ENCODE data around the gene FBXO9. TPM values are rescaled to one million over a fixed set of nuclear protein-coding genes. Genes with fewer than 3 reads are reported as not detected.

FBXO9 gene
- total and polyA plus RNA-seq, 2 of the 8 experiments (the other 6 are each of a cell fraction or from before 2014, with no cell fraction given) = 41.3 to 50.9 TPM

GRCh38 chr6:53064726-53065265, 408 bp upstream of the FBXO9 start:
- no peaks in the 10 kb centered on the region for H3K9me3 ChIP-seq (ENCODE audit: insufficient read depth in 2 of 2, low read depth in 1 of 2, low read length in 1 of 2)
- H2BK12ac ChIP-seq (ENCODE audit: low read depth, low read length) = no peak overlapping the region
- ChIA-PET CTCF (ENCODE audit: partially characterized antibody) (interaction anchor here (1.3 kb wide), 1 partner anchor 372 kb away, joined by 3 read pairs; no protein-coding TSS in a partner anchor), POLR2A (ENCODE audit: partially characterized antibody) (no interaction called here)
- H4K5ac ChIP-seq (ENCODE audit: insufficient read length, low read depth, low read length) = no peak overlapping the region
- H3K36me3 ChIP-seq (ENCODE audit: control insufficient read depth in 2 of 4, insufficient read depth in 4 of 4, low read length in 3 of 4) = no peaks in the 10 kb centered on the region
- no peak overlapping the region for H2BK120ac ChIP-seq (replicated peaks; ENCODE audit: low read depth, low read length)
- peaks cover 0 to 5% (median 3%) of the 10 kb centered on the region in 4 experiments; a peak in 3 of 7 replicates for H3K4me1 ChIP-seq (replicated peaks in 1 of 4; ENCODE audit: control insufficient read depth in 3 of 4, insufficient read depth in 4 of 4, low read length in 3 of 4)
- H3K4me2 ChIP-seq (ENCODE audit: insufficient read depth in 1 of 2, low read depth in 2 of 2, low read length in 2 of 2) = peak overlapping the region; percentile 91 to 96
- 0 out of 2 replicates have a peak overlapping the region, but pooled peaks have one; percentile 47 for H3K27ac ChIP-seq (ENCODE audit: low read depth, low read length)
- H2AK5ac ChIP-seq (ENCODE audit: low read depth, low read length) = no peak overlapping the region
- H3K79me2 ChIP-seq (ENCODE audit: control insufficient read depth in 1 of 2, insufficient read depth in 2 of 2, low read length in 2 of 2) = peaks cover 0 to 4% of the 10 kb centered on the region in 2 experiments; a peak in 2 of 4 replicates
- no peak overlapping the region for H3K23ac ChIP-seq (ENCODE audit: insufficient read length)
- no peaks in the 10 kb centered on the region for H3K27me3 ChIP-seq (replicated peaks in 1 of 4; ENCODE audit: control insufficient read depth in 3 of 4, extremely low read depth in 1 of 4, insufficient read depth in 3 of 4, low read length in 3 of 4)
- 2% methylated on average over 26 of the region's 26 CpGs; no CpG with 5 or more reads in 1 of the 2 experiments for WGBS, 2 experiments (ENCODE audit: extremely low coverage in 1 of 2, insufficient coverage in 1 of 2, insufficient read length in 1 of 2, insufficient replicate concordance in 2 of 2, low coverage in 1 of 2, low lambda C conversion rate in 2 of 2, missing lambda C conversion rate in 1 of 2)
- H2BK15ac ChIP-seq (ENCODE audit: low read length) = peak overlapping the region; percentile 66; the same call in 1 of the 2 replicates
- H4K8ac ChIP-seq (ENCODE audit: extremely low read depth, insufficient read depth, low read length) = no peak overlapping the region
- H2BK5ac ChIP-seq (ENCODE audit: low read depth, low read length) = peak overlapping the region; percentile 66; the same call in 1 of the 2 replicates
- FAIRE-seq = peak; percentile 50
- no peaks in the 10 kb centered on the region for H3K79me1 ChIP-seq (ENCODE audit: low read depth, low read length)
- DNase-seq (ENCODE audit: low read depth in 1 of 2, low spot score in 2 of 2) = peak; percentile 89 to 91
- H3K18ac ChIP-seq (ENCODE audit: extremely low read depth, low read length) = peak overlapping the region; percentile 91; the same call in 1 of the 2 replicates
- no peak overlapping the region for H3K14ac ChIP-seq (ENCODE audit: insufficient read length)
- H3K4ac ChIP-seq (replicated peaks; ENCODE audit: insufficient read length, low read depth, low read length) = no peak overlapping the region
- peaks cover 4% of the 10 kb centered on the region; the same call in 1 of the 2 replicates for H3K23me2 ChIP-seq (ENCODE audit: low read depth, low read length)
- no peak overlapping the region for H2BK20ac ChIP-seq (ENCODE audit: low read length)
- H3K4me3 ChIP-seq (ENCODE audit: extremely low read depth in 1 of 4, insufficient read depth in 2 of 4, low read depth in 3 of 4, low read length in 4 of 4) = peak overlapping the region; percentile 65 to 92 (median 75)
- H4K20me1 ChIP-seq (replicated peaks in 1 of 2; ENCODE audit: control insufficient read depth in 1 of 2, insufficient read depth in 2 of 2, low read length in 2 of 2) = peaks cover 0 to 3% of the 10 kb centered on the region in 2 experiments
- peak overlapping the region in 3 of 4 experiments; percentile 52 to 69 (median 64); a peak in 5 of 7 replicates for H3K9ac ChIP-seq (replicated peaks in 1 of 4; ENCODE audit: extremely low read depth in 1 of 4, low read depth in 3 of 4, low read length in 3 of 4)
- H2AFZ ChIP-seq (ENCODE audit: low read length) = peak overlapping the region; percentile 90
- no peak overlapping the region for H3K56ac ChIP-seq (replicated peaks; ENCODE audit: insufficient read length, low read depth, low read length)
- no peak overlapping the region for H4K91ac ChIP-seq (replicated peaks; ENCODE audit: insufficient read length, low read length)
- TF ChIP-seq SAP30 (IDR thresholded peaks at IDR 0.05; ENCODE audit: insufficient read depth, insufficient replicate concordance, low read length) (no peak), CREB1 (IDR thresholded peaks at IDR 0.05) (peak; percentile 36; the same call in 1 of the 2 replicates), TEAD4 (IDR thresholded peaks at IDR 0.05; ENCODE audit: low read depth, low read length) (no peak), RNF2 (IDR thresholded peaks at IDR 0.05; ENCODE audit: borderline replicate concordance, low read depth, low read length, missing control alignments, poor library complexity, severe bottlenecking) (no peak), SRF (IDR thresholded peaks at IDR 0.05; ENCODE audit: low read depth, low read length) (no peak)
